NCI-H2196 treated with DMSO at 0.1 percent for 48 hours (cell line): ENCODE data around the gene ZNF772.
"Not testable (repeated sequence)": the region's sequence is repeated elsewhere in the genome, so short reads cannot be mapped to it uniquely, and the experiment has no call there.

Experiments
- DNase-seq: peaks from one replicate; lab custom pipeline; 2025; ENCODE audit not compliant: unreplicated experiment; lab: John Stamatoyannopoulos, UW

The ZNF772 gene

GRCh38 chr19:57477191-57478008, at the start of gene ZNF772:
TSS of gene ZNF772 (minus strand) at chr19:57477566. CDS start at chr19:57477309, 257 bp downstream.
- peak; percentile 86 for DNase-seq

- not testable (repeated sequence) for DNase-seq
Measured at GRCh38 chr19:57518021-57518420, 40.7 kb upstream of the ZNF772 start.

GRCh38 chr19:57515255-57515654, 37.9 kb upstream of the ZNF772 start:
- DNase-seq = no peak

- no peak for DNase-seq
Measured at GRCh38 chr19:57512845-57513244, 35.5 kb upstream of the ZNF772 start.

GRCh38 chr19:57511484-57511883, 34.1 kb upstream of the ZNF772 start:
- DNase-seq = no peak

GRCh38 chr19:57506163-57506562, 28.8 kb upstream of the ZNF772 start:
- DNase-seq = no peak

- not testable (repeated sequence) for DNase-seq
Measured at GRCh38 chr19:57500400-57500799, 23.0 kb upstream of the ZNF772 start.

- peak; percentile 79 for DNase-seq
Measured at GRCh38 chr19:57499680-57500395, 22.5 kb upstream of the ZNF772 start, which contains the start of gene ZNF773. TSS of gene ZNF773 (plus strand) at chr19:57499938. CDS start at chr19:57500081, 143 bp downstream.

- not testable (repeated sequence) for DNase-seq
Measured at GRCh38 chr19:57499332-57499679, 21.9 kb upstream of the ZNF772 start.

- not testable (repeated sequence) for DNase-seq
Measured at GRCh38 chr19:57488299-57488644, 10.9 kb upstream of the ZNF772 start.

GRCh38 chr19:57487477-57488298, 10.3 kb upstream of the ZNF772 start, which contains the start of gene ZNF419:
TSS of gene ZNF419 (plus strand) at chr19:57487750. CDS start at chr19:57487951, 201 bp downstream.
- peak; percentile 73 for DNase-seq

- no peak for DNase-seq
Measured at GRCh38 chr19:57473646-57474045, 3.7 kb downstream of the ZNF772 start.

GRCh38 chr19:57466489-57466888, 10.9 kb downstream of the ZNF772 start:
- no peak for DNase-seq

- DNase-seq = no peak
Measured at GRCh38 chr19:57465680-57466381, 11.5 kb downstream of the ZNF772 start.

GRCh38 chr19:57452307-57452706, 25.1 kb downstream of the ZNF772 start:
- no peak for DNase-seq

GRCh38 chr19:57443121-57443696, 34.2 kb downstream of the ZNF772 start:
- DNase-seq = no peak

GRCh38 chr19:57441979-57442752, 35.2 kb downstream of the ZNF772 start:
- no peak for DNase-seq

- no peak for DNase-seq
Measured at GRCh38 chr19:57438925-57439324, 38.4 kb downstream of the ZNF772 start.

GRCh38 chr19:57437931-57438330, 39.4 kb downstream of the ZNF772 start:
- DNase-seq = no peak

GRCh38 chr19:57436417-57436816, 40.9 kb downstream of the ZNF772 start:
- DNase-seq = no peak
